HG03342 (cell line): ENCODE results near the gene ZNF521.

Experiments
- ATAC-seq: cut with Tn5 transposase; IDR thresholded peaks from one replicate; pipeline ENCODE4 v1.9.1; 2021; ENCODE audit warnings: mild to moderate bottlenecking, moderate library complexity; ENCODE audit not compliant: unreplicated experiment

Gene ZNF521

DNA sequence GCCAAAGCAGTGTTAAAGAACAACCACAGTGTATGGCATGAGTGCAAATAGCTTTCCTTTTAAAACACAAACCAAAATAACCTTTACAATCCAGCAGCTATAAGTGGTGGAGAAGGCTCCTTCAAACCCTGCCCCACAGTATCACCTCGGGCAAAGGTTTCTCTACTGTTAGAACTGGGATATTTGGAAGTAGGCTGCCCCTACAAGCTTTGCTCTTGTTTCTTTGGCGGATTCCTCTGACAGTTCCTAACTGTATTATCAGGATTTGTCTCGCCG lies 214.8 kb downstream of the ZNF521 start:
- no peak for ATAC-seq

DNA sequence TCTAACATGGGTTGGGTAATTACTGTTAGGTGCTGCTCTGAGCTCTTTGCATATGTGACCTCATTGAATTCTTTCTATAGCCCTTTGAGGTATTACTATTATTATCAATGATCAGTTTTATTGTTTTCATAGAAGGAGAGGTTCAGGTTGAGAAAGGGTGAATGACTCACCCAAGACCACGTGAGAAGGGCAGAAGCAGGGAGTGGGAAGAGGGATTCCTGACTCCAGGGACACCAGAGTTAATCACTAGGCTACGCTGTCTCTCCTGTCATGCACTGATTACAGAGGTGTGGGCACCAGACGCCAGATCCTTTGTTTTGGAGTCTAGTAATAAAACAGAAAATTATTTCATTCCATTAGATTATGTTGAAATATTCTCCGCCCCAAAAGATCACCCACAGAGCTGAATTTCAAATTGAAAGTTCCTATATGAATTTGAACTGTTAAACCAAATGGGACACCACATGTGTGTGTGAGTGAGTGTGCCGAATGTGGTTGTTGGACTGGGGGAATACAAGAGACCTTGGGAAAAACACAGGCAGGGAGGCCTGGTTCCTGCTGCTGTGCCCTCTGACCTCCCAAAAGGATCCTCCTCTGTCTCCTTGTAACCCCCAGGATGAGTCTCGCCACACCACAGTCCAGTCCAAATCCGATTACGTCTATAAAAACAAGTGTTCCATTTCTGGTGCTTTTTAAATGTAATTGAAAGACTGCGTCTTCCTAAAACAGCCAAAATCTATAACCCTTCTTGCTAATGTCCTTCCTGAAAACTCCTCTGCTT lies 215.4 kb downstream of the ZNF521 start:
- no peak for ATAC-seq

DNA sequence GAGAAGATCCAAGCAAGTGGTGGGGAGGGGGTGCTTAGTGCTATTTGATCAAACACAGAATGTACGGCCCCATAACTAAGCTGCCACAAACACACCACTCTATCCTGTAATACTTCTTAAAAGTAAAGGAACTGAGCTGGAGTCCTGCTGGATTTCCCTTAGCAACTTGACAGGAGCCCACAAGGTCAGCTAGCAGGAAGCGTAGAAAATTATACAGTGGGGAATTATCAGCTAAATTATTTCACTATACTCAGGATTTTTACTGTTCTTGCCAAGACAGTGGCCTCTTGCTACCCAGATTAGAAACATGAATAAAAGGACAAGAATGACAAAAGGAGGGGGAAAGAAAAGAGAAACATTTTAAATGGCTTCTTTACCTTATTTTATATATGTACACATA lies 217.1 kb downstream of the ZNF521 start:
- no peak for ATAC-seq

DNA sequence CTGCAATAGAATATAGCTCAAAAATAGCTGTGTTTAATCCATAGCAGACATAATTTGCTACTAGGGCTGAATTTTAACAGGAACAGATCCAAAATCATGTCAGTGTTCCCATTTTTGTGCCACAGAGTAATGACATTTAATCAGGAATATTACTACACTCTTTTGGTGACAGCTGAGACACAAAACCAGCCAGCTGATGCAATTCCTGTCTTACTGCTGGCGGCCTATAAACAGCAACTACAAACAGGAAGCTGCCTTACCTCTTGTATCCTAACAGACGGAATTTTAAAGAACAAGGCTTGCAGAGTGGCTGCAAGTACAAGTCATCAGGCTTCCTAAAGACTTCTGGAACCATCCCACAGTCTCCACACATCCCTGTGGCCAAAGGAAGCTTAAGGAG lies 218.1 kb downstream of the ZNF521 start:
- no peak for ATAC-seq

DNA sequence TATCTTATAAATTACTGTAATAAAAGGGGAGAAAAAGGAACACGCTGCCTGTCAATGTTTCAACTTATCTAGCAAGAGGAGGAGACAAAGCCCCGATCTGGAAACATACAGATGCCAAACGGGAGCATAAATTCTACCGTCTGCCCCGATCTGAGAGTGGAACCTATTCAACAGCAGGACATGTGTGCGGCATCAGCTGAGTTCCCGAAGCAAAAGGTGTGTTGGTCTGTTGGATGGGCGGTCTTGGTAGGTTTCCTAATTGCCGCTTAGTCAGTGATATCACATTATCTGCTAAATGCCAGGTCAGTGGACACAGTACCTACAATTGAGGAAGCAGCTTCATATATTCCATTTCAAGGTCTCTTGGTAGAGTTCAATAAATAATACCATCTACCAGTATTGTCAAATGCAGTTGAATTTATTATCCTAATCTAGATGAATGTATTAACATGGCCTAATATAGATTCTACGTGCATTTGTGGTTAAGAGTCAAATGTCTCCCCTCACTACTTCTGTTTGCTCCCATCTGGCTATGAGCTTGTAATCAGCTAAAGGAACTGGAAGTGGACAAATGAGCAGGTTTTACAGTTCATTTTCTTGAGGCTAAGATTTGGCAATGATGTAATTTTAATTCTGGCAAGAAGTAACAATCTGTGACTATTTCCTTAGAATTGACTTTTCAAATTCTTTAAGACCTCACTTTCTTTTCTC lies 219.0 kb downstream of the ZNF521 start:
- ATAC-seq: no peak

DNA sequence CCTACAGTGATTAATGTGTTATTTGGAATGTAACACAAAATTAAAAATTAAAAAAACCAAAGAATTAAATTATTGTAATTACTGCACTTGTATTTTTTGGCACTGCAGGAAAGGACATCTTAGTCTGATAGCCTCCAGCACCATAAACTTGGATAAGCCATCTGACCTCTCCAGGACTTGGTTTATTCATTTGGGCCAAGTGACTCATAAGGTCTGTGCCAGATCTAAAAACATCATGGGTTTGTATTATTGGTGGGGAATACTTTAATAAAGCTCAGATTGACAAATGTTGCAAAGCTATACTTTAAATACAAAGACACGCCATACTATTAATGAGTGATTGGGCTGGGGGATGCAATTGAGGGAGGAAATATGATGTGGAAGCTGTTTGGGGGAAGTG lies 225.2 kb downstream of the ZNF521 start:
- no peak for ATAC-seq

DNA sequence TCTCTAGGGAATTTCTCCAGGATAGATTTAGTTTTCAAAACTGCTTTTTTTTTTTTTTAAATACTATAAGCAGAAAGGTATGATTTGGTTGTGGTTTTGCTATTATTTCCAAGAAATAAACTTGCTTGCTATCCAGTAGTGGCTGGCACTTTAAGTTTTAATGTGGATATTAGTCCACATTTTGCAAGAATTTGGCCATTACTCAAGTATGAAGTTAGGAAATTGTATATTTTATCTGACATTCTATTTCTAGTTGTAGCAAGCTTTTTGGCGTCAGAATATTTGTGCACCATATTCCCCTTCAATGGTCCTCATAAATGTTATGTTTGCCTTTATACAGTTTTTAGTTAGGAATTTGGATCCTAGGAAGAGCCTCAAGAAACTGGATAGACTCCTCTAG lies 226.3 kb downstream of the ZNF521 start:
- no peak for ATAC-seq

DNA sequence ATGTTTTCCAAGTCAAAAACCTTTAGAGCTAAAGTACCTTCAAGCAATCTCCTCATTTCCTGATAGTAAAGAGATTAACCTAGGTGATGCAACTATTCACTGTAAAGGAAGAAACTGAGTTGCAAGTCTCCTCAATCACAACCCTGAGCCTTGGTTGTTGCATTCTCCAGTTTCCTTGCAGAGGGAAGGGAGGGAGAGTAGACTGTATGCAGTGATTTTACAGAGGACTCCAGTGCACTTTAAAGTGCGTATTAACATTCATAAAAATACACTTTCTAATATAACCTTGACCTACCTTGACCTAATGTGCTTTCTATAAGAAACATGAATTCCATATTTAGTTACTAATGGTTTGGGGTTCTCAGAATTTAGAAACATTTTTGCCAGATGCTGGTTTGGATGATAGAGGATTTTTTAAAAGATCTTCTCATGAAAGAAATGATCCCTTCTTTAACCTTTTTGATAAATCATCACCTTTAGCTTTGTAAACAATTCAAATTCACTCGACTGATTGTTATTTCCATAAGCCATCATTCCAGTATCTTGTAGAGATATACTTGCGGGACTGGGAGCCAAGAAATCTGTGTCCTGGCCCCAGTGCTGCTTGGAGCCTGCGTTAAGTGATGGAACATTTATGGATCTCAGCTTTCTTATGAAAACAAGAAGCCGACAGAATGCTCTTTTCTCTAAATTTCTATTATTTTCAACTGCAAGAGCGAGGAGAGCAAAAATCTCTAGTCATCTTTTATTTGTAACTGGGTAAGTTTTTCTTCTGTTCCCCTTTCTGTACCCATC lies 228.3 kb downstream of the ZNF521 start:
- no peak for ATAC-seq

DNA sequence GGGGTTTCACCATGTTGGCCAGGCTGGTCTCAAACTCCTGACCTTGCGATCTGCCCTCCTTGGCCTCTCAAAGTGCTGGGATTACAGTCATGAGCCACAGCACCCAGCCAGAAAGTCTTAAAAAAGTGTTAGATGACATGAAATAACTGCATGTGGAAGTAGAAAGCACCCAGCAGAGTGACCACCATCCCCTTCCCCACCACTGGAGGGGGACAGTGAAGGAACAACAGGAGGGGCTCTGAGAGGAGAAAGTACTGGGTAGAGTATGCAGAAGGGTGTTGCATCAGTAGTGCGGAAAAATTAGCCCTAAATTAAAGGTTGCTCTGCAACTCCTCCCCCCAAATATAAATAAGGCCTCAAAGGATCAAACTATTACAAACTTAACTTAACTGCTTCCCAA lies 230.5 kb downstream of the ZNF521 start:
- ATAC-seq: no peak

DNA sequence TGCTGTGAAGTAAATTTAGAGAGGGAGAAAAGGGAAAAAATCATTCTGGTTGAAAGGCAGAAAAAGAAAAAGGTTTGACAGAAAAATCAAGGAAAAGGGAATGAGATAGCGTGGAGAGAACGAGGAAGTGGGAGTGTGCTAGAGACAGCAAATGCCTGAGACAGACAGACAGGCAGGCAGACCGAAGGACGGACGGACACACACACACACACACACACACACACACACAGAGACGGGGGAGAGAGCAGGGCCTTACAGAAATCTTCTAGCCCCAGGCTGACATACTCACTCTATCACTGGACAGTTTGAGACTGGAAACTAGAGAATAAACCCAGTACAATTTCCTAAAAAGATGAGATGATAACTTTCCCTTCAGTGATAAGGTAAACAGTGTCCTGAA lies 238.4 kb downstream of the ZNF521 start:
- no peak for ATAC-seq

DNA sequence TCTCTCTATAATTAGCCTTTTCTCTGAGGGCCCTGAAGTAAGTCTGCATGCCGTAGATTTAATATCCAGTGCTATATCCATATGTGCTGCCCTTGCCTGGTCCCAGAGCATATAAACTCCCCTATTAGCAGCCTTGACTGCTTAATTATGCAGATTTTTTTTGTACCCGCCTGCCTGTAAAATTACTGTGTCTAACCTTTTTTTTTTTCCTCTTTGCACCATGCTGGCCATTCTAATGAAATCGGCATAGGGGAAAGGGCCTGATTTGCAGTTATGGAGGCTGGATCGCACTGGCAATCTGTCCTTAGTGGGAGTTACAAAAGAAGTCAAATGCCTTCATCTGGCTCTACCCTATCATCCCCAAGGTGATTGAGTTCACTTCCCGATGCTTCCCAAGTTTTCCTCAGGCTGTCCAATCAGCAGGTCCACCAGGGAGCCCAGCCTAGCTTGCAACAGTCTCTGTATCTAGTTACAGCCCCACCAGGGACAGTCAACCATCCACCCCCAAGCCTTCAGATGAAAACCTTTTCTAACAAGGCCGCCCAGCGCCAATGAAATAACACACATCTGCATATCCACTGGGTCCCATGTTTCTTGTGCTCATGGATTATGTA lies 239.0 kb downstream of the ZNF521 start:
- ATAC-seq: no peak

DNA sequence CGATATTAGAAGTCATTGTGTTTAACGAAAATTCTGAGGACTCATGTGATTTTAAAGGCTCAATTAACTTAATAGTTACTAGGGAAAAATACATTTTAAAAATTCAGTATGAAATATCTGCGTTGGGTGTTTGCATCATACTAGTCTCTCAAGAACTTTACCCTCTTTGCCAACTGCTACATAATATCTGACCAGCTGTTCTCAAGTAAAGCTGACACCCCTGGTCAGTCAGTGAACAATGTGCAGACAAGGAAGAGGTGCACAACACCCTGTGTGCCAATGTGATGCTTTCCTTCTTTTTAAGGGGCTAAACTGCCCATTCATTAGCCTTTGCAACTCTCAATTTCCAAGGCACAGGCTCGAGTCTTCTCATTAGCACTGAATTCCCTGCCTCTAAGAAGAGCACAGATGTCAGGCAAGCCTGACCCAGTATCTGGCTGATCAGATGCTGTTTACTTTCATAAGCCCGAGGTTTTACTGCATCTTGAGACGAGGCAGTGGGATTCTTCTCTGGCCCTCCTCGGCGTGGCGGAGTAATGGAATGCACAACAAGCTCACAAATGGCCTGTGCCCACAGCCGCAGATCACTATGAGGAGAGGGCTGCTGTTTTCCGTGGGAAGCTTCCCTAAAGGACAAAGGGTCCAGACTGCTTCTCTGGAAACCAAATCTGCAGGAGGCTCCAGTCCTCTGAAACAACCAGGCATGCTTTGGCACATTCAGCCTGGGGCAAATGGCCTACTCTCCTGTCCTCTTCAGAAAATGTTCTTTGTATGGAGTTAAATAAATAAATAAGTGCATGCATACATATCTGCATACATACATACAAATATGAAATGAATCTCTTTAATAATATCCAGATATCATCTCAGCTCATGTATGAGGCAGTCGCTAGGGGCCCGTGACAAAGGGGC lies 240.3 kb downstream of the ZNF521 start:
- ATAC-seq: no peak

DNA sequence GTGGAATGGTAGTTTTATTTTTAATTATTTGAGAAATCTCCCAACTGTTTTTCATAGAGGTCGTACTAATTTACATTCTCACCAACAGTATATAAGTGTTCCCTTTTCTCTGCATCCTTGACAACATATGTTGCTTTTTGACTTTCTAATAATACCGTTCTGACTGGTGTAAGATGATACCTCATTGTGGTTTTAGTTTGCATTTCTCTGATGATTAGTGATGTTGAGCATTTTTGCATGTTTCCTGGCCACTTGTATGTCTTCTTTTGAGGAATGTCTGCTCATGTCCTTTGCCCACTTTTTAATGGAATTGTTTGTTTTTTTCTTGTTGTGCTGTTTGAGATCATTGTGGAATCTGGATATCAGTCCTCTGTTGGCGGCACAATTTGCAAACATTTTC lies 242.5 kb downstream of the ZNF521 start:
- ATAC-seq: no peak

DNA sequence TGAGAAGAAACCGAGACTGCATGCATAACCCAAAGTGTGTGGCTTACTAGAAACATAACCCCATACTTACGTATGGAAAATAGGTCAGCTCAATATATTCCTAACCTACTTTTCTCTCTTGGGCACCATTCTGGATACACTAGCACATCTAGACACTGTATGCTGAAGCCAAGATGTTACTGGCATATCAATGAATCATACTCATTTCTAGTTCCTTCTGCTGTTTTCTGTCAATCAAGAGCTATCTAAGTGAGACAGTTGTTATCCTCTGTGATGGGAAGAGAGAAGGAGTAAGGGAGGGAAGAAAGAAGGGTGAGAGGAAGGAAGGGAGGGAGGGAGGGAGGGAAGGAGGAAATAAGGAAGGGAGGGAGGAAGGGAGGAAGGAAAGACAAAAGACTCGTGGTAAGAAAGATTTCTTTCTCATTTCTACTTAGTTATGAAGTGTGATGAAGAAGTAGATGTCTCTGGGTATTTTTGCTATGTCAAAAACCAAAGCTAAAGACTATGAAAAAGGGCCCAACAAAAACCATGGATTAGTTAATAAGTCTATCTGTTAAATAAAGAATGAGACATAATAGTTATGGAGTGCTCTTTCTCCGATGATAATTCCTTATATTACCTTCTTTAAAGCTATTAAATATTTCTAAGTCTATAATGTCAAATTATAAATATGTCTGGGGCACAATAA lies 248.4 kb downstream of the ZNF521 start:
- no peak for ATAC-seq

DNA sequence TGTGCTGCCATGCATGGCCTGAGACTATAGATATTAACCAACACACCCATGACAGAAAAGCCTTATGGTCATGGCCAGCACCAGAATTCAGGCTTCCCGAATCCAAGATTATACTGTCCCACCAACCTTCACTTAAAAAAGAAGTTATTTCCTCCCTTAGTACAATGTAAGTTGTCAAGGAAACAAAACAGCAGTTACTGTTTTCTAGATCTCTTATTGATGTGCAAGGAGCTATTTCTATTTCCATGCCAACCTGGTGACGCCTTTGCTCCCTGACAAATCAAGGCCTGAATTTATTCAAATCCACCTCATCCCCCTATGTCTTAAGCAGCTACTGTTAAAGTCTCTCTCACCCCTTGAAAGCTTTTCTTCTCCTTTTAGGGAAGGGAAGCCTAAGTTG lies 249.3 kb downstream of the ZNF521 start:
- ATAC-seq: no peak

DNA sequence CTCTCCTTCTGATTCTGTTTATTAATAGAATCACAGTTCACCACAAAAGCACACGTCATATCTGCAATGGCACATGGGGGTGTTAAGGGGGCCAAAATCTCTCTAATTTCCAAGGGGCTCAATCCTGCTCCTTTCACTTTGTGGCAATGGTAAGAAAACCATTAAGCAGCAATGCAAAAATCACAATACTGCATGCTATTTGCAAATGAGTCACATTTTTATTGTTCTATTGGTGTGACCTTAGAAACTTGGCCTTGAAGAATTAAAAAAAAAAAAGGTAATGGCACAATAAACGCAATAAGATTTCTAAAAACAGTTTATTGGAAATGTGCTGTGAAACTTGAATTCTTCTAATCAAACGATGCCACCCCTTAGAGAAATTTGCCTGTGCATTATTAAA lies 251.5 kb downstream of the ZNF521 start:
- ATAC-seq: no peak

DNA sequence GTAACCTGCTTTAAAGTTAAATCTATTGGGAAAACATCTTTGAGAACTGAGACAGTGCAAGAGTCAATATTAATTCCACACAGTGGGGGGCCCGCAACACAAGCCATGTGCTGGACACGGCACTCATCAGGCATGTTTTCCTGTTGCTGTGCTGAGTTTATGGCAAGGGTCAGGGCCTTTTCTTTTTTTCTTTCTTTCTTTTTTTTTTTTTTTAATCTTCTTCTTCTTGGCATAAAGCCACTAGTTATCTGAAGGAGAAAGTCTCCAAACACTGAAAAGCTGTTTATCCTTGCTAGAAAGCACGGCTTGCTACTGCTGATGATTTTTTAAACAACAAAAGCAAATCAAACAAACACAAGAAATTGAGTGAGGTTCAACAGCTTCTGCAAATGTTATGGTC lies 252.1 kb downstream of the ZNF521 start:
- ATAC-seq: no peak

DNA sequence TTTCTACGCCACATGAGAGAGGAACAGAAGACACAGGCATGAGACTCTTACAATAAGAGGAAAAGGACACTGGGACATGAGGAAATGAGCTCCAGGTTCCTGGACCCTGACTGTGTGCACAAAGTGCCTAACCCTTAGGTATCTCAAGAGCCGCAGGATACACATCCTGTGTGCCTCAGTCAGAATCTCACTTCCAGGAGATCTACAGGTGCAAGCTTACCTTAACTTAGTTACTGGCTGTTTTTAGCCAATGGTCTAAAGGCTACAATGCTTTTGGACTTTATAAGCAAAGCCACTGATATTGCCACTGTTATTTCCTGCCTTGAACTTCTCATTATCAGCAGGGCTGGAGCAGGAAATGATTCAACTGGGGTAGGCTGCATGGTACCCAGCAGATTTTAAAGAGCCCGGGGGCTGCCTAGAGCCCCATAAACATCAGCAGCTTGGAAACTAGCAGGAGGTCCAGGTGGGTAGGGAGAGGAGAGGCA lies 254.4 kb downstream of the ZNF521 start:
- ATAC-seq: no peak

DNA sequence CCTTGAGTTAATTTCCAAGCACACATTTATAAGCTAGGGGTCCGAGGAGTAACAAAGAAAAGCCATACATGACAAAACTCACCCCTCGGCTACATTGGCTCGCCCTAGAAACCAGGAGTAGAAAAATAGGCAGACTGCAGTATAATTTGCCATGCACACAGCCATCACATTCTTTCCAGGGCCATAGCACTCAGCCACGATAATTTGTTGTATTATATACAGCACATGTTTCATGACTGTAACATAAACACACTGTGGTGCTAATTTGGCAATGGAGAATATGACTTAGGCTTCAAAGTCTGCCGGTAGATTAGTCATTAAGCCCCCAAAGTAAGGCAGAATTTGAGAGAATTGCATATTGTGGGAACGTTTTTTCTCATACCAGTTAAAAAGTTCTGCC lies 254.9 kb downstream of the ZNF521 start:
- no peak for ATAC-seq

DNA sequence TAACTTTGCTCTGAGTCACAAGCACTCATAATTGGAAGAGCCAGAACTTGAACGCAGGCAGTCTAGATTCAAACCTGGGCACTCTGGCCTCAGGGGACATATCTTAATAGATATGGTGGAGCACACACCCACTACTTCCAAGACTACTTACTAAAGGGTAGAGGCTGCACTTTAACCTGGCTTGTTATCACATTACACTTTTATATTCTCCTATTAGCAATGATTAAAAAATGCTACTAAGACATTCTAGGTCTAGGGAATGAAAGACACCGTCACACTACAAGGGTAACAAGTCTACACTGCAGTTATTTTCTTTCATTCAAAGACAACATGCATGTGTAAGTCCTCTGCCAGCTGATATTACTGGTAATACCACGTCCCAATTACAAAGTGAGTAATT lies 258.8 kb downstream of the ZNF521 start:
- ATAC-seq: no peak
